Omental fat pad (tissue), 4 donors: Measurements from ENCODE around the gene ARFGEF3. TPM values are rescaled to one million over a fixed set of nuclear protein-coding genes. Genes with fewer than 3 reads are reported as not detected.

Experiments used
- ATAC-seq: fragments of 150-250 bp; one replicate; pipeline ENCODE4 v1.9.1; 2016; ENCODE audit warnings: mild to moderate bottlenecking, moderate library complexity; ENCODE audit not compliant: low FRiP score
- DNase-seq: peaks from one replicate; pipeline ENCODE4 v3.0.0-alpha.2; 2019; ENCODE audit warnings: low spot score
- CTCF ChIP-seq, 3 donors: fragments of 450-650 bp; IDR thresholded peaks; one replicate each; pipeline ENCODE4 v1.5.1; 2016 to 2017; ENCODE audit warnings: antibody characterized with exemption in 3 of 3, mild to moderate bottlenecking in 3 of 3, moderate library complexity in 2 of 3
- total RNA-seq, 4 donors: library from RNA; depleted of rRNA; stranded (reverse); fragments of >200 nt; gene quantifications; one replicate each; pipeline ENCODE4 v1.1.0, GENCODE V29; 2016

ARFGEF3 gene
- total RNA-seq, 4 donors from 2014 or later, result 4.3 to 12.7 (median 6.8) TPM

GRCh38 chr6:138339024-138339423 lies 177.3 kb downstream of the ARFGEF3 start:
- DNase-seq (no peak), ATAC-seq (no peak)
- TF ChIP-seq CTCF (IDR thresholded peaks at IDR 0.05), result no peak

- DNase-seq (no peak), ATAC-seq (no peak)
- no peak for TF ChIP-seq CTCF (IDR thresholded peaks at IDR 0.05)
Observed at GRCh38 chr6:138341176-138341575, 179.4 kb downstream of the ARFGEF3 start.

GRCh38 chr6:138343112-138343511 lies 181.4 kb downstream of the ARFGEF3 start:
- no peak for ATAC-seq
- no peak for TF ChIP-seq CTCF (IDR thresholded peaks at IDR 0.05)
- DNase-seq, result no peak

GRCh38 chr6:138345565-138346285 lies 184.0 kb downstream of the ARFGEF3 start:
- no peak for DNase-seq
- ATAC-seq, result no peak
- no peak for TF ChIP-seq CTCF (IDR thresholded peaks at IDR 0.05)

GRCh38 chr6:138346302-138347195 lies 184.8 kb downstream of the ARFGEF3 start:
- no peak for TF ChIP-seq CTCF (IDR thresholded peaks at IDR 0.05)
- ATAC-seq, result no peak
- DNase-seq, result no peak

- ATAC-seq (no peak), DNase-seq (no peak)
- no peak for TF ChIP-seq CTCF (IDR thresholded peaks at IDR 0.05)
Observed at GRCh38 chr6:138347864-138348263, 186.1 kb downstream of the ARFGEF3 start.
